8988T (cell line): ENCODE data around the gene SIPA1L3.

Experiments used
- DNase-seq: peaks from one replicate; pipeline ENCODE4 v3.0.0; 2011

SIPA1L3 gene

GRCh38 chr19:38003438-38004185 is 96.6 kb downstream of the SIPA1L3 start:
- DNase-seq, result no peak

DNA sequence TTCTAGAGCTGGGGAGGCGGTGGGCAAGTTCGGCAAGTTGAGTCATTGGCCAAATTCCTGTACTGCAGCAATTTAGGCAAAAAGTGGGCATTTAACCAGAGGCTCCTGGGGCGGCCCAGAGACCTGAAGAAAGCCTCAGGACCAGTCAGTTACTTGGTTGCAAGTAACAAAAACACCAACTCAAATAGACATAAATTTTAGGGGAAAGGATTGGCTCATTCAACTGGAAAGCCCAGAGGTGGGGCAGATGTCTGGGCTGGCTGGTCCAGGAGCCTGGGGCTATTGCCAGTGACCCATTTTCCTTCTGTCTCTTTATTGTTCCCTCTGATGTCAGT is 97.1 kb downstream of the SIPA1L3 start:
- DNase-seq, result no peak

DNA sequence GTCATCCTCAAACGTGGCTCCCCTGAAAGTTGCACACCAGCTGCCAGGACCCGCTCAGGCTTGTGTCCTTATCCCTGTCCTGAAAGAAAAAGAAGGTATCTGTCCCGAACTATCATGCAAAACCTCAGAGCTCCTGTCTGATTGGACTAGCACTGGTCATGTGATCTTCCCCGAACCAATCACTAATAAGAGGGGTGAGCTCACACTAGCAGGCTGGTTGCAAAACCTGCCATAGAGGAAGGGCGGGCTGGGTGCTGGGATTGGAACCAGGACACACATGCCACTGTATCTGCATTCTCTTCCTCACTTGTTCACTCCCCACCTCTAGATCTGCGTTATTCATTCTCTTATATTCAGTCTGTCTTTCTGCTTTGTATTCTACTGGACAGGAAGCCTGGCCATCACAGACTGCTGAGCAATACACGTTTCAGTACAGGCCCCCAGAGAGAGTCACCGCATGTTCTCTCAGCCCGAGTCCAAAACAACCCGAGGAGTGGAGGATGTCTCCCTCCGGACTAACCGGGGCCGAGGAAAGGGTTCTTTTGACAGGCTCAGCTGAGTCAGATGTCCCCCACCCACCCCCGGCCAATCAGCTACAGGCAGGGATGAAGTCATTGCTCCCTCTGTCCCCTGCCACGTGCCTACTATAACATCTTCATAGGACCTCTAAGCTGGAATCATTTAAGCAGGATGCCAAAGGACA is 97.7 kb downstream of the SIPA1L3 start:
- peak; percentile 52 for DNase-seq

DNA sequence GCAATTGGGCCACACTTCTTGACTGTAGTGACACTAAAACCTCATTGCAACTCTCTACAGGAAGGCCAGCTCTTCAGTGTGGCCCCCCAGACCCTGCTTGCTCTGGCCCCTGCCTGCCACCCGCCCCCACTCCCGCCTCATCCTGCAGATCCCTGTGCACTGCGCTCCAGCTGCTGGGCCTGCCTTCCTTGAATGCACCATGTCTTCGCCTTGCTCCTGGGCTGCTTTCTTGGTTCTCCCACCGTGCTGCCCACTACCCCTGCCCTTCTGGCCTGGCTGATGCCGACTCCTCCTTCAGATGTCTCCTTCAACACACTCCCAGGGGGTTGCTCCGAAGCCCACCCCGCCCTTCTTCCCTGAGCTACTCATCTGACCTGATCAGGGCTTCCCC is 98.2 kb downstream of the SIPA1L3 start:
- DNase-seq, result no peak

DNA sequence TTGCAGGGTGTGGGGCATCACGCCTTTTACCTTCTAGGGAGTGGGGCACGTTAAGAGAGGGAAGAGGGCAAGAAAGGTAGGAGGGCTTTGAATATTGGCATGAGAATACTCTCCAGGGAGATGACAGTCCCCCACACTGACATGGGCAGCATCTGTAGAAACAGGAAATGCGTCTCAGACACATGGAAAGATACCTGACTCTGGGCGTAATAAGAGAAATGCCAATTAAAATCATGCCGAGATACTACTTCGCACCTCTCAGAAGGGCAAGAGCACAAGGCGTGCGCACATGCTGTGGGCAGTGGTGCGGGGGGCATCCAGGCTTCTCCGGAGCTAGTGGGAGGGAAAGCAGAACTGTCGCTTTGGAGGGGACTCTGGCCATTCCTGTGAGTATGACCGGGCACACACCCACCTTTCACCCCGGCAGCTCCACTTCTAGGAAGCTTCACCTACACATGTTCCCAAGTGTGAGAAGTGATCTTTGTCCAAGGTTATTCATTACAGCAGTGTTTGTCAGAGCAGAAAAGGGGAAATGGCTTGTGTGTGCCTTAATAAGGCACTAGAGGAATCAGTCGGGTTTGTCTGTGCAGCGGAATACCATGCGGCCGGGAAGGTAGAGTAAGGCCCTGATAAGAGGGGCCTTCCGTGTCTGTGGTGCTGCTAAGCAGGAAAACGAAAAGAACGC is 99.5 kb downstream of the SIPA1L3 start:
- DNase-seq, result no peak

- DNase-seq, result no peak
Observed at GRCh38 chr19:38009650-38010242, 102.7 kb downstream of the SIPA1L3 start.

- DNase-seq, result no peak
Observed at GRCh38 chr19:38011426-38011825, 104.4 kb downstream of the SIPA1L3 start.

DNA sequence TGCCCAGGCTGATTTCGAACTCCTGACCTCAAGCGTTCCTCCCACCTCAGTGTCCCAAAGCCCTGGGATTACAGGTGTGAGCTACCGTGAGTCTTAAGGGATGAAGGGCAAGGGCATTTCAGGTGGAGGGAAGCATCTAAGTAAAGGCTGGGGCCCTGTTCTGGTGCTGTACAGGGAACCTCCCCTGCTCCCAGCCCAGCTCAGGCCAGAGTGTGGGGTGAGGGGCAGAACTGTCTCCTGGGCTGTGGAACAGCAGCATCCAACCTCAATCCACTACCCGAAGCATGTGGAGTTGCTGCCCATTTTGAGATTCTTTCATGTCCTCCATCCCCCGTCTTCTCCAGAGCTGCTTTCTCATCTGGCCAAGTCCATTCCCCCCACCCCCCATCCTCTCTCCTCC is 105.3 kb downstream of the SIPA1L3 start:
- DNase-seq, result no peak

- no peak for DNase-seq
Observed at GRCh38 chr19:38012944-38013343, 105.9 kb downstream of the SIPA1L3 start.

GRCh38 chr19:38013913-38014580 is 107.0 kb downstream of the SIPA1L3 start:
- DNase-seq, result no peak

- no peak for DNase-seq
Observed at GRCh38 chr19:38015216-38015615, 108.2 kb downstream of the SIPA1L3 start.

DNA sequence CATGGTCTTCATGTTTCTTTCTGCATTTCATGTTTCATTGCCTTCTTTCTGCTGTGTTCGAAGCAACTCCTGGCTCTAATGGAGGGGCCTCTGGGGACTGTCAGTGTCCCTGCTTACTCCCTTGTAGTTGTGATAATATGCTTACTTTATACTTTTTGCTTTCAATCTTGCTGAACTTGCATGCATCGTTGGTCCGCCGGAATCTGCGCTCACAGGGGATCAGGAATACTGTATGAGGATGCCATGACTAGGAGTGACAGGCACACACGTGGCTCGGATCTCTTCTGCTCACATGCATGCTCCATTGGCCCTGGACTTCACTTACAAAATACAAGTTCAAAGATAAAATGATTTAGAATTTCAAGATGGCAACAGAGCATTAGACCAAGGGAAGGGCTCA is 108.8 kb downstream of the SIPA1L3 start:
- no peak for DNase-seq

DNA sequence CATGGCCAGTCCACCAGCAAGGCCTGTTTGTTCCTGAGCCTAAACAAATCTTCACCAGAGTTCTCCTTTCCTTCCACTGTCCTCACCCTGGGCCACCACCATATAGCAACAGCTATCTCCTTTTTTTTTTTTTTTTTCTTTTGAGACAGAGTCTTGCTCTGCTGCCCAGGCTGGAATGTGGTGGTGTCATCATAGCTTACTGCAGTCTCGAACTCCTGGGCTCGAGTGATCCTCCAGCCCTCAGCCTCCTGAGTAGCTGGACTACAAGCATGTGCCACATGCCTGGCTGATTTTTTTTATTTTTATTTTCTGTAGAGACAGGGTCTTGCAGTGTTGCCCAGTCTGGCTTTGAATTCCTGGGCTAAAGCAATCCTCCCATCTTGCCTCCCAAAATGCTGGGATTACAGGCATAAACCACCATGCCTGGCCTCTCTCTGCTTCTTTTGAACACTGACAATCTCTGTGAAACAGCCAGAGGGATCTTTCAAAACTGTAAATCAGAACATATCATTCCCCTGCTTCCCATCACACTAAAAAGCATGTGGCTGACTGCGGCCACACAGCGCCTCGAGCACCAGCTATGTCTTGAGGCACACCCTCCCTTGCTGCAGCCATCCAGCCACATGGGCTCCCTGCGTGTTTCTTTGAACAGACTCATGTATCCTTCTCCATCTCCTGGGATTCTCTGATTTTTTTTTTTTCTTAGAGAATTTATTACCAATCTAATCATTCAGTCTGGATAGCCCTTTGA is 110.6 kb downstream of the SIPA1L3 start:
- DNase-seq, result no peak

DNA sequence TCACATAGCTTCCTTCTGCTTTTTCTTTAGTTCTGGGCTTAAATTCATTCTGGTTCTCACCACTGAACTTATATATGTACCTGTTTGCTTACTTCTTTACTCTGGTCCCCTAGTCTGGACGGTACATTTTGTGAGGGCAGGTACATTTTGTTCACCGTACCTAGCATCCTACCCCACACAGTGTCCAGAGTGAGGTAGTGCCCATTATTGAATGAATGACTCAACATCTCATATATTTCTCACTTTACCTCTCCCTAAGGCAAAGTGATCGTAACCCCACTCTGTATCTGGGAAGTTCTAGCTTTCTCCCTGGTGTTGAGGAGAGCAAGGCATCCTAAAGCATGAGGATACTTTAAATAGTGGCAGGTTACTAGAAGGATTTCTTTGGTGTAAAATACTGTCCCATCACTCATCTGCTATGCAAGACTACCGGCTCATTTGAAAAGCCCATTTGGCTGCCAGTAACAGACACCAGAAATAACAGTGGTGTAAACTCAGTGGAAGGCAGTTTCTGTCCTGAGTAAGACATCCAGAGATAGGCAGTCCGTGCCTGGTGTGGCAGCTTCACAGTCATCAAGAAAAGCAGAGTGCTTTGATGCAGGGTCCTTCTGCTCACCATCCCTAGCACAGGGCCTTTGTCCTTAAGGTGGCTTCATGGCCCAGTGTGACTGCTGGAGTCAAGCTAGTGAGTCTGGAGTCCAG is 111.8 kb downstream of the SIPA1L3 start:
- DNase-seq, result no peak

DNA sequence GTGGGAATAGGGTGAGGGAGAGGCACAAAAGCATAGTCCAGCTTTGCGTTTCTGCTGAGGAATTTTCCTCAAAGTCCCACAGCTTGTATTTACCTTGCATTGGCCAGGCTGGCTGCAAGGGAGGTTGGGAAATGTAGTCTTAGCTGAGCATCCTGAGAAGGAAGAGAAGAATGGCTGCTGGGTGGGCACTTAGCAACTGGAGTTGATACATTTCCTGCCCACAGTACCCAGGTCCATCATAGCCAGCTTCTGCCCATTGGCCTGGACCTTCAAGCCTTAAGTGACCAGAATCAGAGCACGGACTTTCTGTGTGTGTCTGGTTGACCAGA is 112.4 kb downstream of the SIPA1L3 start:
- DNase-seq, result no peak

DNA sequence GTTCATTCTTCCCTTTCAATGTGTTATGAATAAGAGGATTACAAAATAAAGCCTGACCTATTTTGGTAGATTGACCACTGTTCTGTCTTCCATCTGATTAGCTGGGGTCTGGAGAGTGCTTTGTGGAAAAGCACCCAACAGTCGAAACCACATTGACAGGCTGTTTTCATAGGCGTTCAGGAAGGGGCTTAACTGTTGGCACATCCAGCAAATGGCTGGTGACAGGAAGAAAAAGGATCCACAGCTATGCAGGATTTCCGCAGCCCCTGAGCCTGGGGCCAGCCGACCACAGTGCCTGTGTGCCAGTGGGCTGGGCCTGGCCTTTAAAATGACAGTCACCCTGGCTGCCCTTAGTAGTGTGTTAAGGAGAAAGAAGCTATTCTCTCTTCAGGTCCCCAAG is 113.3 kb downstream of the SIPA1L3 start:
- DNase-seq, result no peak

DNA sequence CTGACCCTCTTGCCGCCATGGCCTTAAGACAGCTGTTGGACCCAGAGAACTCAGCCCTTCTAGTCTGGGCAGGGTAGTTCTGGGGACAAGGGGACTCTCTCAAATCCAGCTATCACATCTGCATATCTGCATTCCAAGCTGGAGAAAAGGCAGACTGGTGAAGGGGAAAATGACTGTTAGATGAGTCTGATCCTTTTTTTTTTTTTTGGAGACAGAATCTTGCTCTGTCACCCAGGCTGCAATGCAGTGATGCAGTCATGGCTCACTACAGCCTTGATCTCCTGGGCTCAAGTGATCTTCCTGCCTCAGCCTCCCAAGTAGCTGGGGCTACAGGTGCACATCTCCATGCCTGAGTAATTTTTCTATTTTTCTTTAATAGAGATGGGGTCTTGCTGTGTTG is 114.3 kb downstream of the SIPA1L3 start:
- DNase-seq, result no peak

GRCh38 chr19:38022791-38023670 is 116.0 kb downstream of the SIPA1L3 start:
- no peak for DNase-seq

GRCh38 chr19:38023671-38024541 is 116.9 kb downstream of the SIPA1L3 start:
- no peak for DNase-seq
